Left lung (tissue), 10 donors: ENCODE results near the gene PPP1R14B. TPM values are rescaled to one million over a fixed set of nuclear protein-coding genes. Genes with fewer than 3 reads are reported as not detected.

Source experiments
- ATAC-seq: fragments of 200-7000 bp; cut with Tn5 transposase; one replicate; pipeline ENCODE4 v1.9.1; 2020; ENCODE audit warnings: moderate library complexity
- DNase-seq, 4 donors: peaks; one replicate each; pipeline ENCODE4 v3.0.0-alpha.2; 2013 to 2020
- H3K27ac ChIP-seq, 2 donors: fragments of 200-600 bp; sonication (generic) in 1 of 2; one replicate each; pipeline versions ENCODE4 v1.5.0 to v1.8.0; 2020 to 2021
- H3K27me3 ChIP-seq, 2 donors: fragments of 200-600 bp; sonication (generic) in 1 of 2; one replicate each; pipeline versions ENCODE4 v1.5.0 to v1.8.0; 2020 to 2021
- H3K36me3 ChIP-seq, 2 donors: fragments of 200-600 bp; sonication (generic) in 1 of 2; one replicate each; pipeline versions ENCODE4 v1.5.0 to v1.8.0; 2020 to 2021
- H3K4me1 ChIP-seq, 2 donors: fragments of 200-600 bp; one replicate each; pipeline ENCODE4 v1.8.0; 2021
- H3K4me3 ChIP-seq, 2 donors: fragments of 200-600 bp; sonication (generic) in 1 of 2; one replicate each; pipeline versions ENCODE4 v1.5.0 to v1.8.0; 2020 to 2021; ENCODE audit warnings: mild to moderate bottlenecking in 1 of 2
- H3K9me3 ChIP-seq, 2 donors: fragments of 200-600 bp; sonication (generic) in 1 of 2; one replicate each; pipeline versions ENCODE4 v1.5.0 to v1.8.0; 2020 to 2021
- CTCF ChIP-seq, 2 donors: fragments of 200-600 bp; sonication (generic) in 1 of 2; IDR thresholded peaks; one replicate each; pipeline versions ENCODE4 v1.5.0 to v1.8.0; 2021; ENCODE audit warnings: antibody characterized with exemption in 2 of 2
- intact Hi-C, 2 donors: fragments of 100-400 bp; cut with DNase I; formaldehyde crosslinking; loops; one replicate each; pipeline versions ENCODE4 v1.11.2 to v1.14.2; 2022
- polyA plus RNA-seq, 6 donors: library from polyadenylated mRNA; unstranded; fragments of 120-200 nt; gene quantifications; one replicate each; pipeline ENCODE4 v1.2.1, GENCODE V29; 2013; ENCODE audit not compliant: insufficient read length in 6 of 6
- total RNA-seq, 2 donors: library from RNA; stranded (reverse); fragmentation: NEBNext Ultra II Directional; extraction: Animal tissue kit (Norgen Biotek cat#: 25700); gene quantifications; one replicate each; pipeline ENCODE4 v1.2.1, GENCODE V29; 2021
- donor health status: DM: no; HTN: yes; CAD: no.
- donor health status: DM: no; HTN: no; CAD: no.

PPP1R14B gene
- total and polyA plus RNA-seq, 8 donors = 56.7 to 200 (median 83.4) TPM

GRCh38 chr11:64226507-64227051, 20.2 kb downstream of the PPP1R14B start:
- Histone ChIP-seq H3K36me3 (peaks cover 0 to 31% of the 10 kb centered on the region in 2 donors), H3K4me3 (peak overlapping the region; percentile 72 to 75), H3K27ac (peak overlapping the region; percentile 80 to 86), H3K9me3 (no peaks in the 10 kb centered on the region), H3K4me1 (peaks cover 34 to 60% of the 10 kb centered on the region in 2 donors), H3K27me3 (no peaks in the 10 kb centered on the region)
- peak; percentile 53 for ATAC-seq
- DNase-seq = peak in 3 of 4 donors; percentile 27 to 88 (median 76)
- intact Hi-C loops = no loop called here
- no peak for TF ChIP-seq CTCF (IDR thresholded peaks at IDR 0.05)

- intact Hi-C loops = no loop called here
- Histone ChIP-seq H3K27ac (peak within 1 kb of the TSS; percentile 80 to 86), H3K9me3 (no peaks in the 10 kb centered on the region), H3K36me3 (peaks cover 0 to 38% of the 10 kb centered on the region in 2 donors), H3K4me3 (peak within 1 kb of the TSS; percentile 72 to 75), H3K4me1 (peaks cover 34 to 53% of the 10 kb centered on the region in 2 donors), H3K27me3 (no peaks in the 10 kb centered on the region)
- ATAC-seq (peak; percentile 87), DNase-seq (peak; percentile 83 to 95 (median 91))
- no peak for TF ChIP-seq CTCF (IDR thresholded peaks at IDR 0.05)
These were observed 20.9 kb downstream of the PPP1R14B start, which contains the start of the genes NUDT22 and TRPT1 for GRCh38 chr11:64225608-64226506. Gene NUDT22 (plus strand): TSS chr11:64226274. CDS start chr11:64226653, 379 bp downstream. Gene TRPT1 (minus strand): TSS chr11:64226186. CDS start chr11:64225860, 326 bp downstream.

- H3K36me3 ChIP-seq = peaks cover 0 to 46% of the 10 kb centered on the region in 2 donors
- no peak for TF ChIP-seq CTCF (IDR thresholded peaks at IDR 0.05)
- peak overlapping the region; percentile 72 to 75 for H3K4me3 ChIP-seq
- H3K27me3 ChIP-seq = no peaks in the 10 kb centered on the region
- peak overlapping the region; percentile 80 to 86 for H3K27ac ChIP-seq
- intact Hi-C loops = no loop called here
- no peaks in the 10 kb centered on the region for H3K9me3 ChIP-seq
- ATAC-seq (no peak), DNase-seq (no peak)
- peaks cover 34 to 50% of the 10 kb centered on the region in 2 donors for H3K4me1 ChIP-seq
These were observed 21.7 kb downstream of the PPP1R14B start for GRCh38 chr11:64224891-64225607.

- no peaks in the 10 kb centered on the region for H3K9me3 ChIP-seq
- no peak for TF ChIP-seq CTCF (IDR thresholded peaks at IDR 0.05)
- H3K27me3 ChIP-seq = no peaks in the 10 kb centered on the region
- peaks cover 28 to 43% of the 10 kb centered on the region in 2 donors for H3K4me1 ChIP-seq
- peak overlapping the region in 1 of 2 donors; percentile 86 for H3K27ac ChIP-seq
- peak overlapping the region in 1 of 2 donors; percentile 72 for H3K4me3 ChIP-seq
- no peak for ATAC-seq
- DNase-seq = no peak
- H3K36me3 ChIP-seq = peaks cover 0 to 53% of the 10 kb centered on the region in 2 donors
- intact Hi-C loops = no loop called here
These were observed 22.4 kb downstream of the PPP1R14B start for GRCh38 chr11:64224151-64224890.
